SK-N-SH (cell line): ENCODE results near the gene ANO4. TPM values are rescaled to one million over a fixed set of nuclear protein-coding genes. Genes with fewer than 3 reads are reported as not detected.

Experiments used
- CTCF ChIA-PET: fragments of 300-600, 350-600 bp; formaldehyde crosslinking; extraction: SDS; loops from one replicate; lab custom pipeline; 2021; lab: Yijun Ruan, JAX
- POLR2A ChIA-PET: fragments of 350-600 bp; sonication (Branson Sonifier 250); formaldehyde crosslinking; extraction: SDS; loops from one replicate; lab custom pipeline; 2020; ENCODE audit warnings: antibody characterized with exemption, inconsistent platforms; lab: Yijun Ruan, JAX
- DNase-seq: peaks from one replicate; pipeline ENCODE4 v3.0.0; 2012
- H2AFZ ChIP-seq: fragments of 200-600 bp; sonication (generic); 2 replicates; pipeline ENCODE4 v1.8.1; 2016; ENCODE audit warnings: antibody characterized with exemption, mild to moderate bottlenecking, low read depth
- H3F3A ChIP-seq: fragments of 200-600 bp; sonication (generic); replicated peaks from 2 replicates; pipeline ENCODE3; 2016; ENCODE audit warnings: antibody characterized with exemption, mild to moderate bottlenecking; ENCODE audit not compliant: insufficient read depth
- H3K27ac ChIP-seq, 2 experiments: fragments of 200-500 bp in 1 of 2; fragments of 200-600 bp in 1 of 2; sonication (Bioruptor generic) in 1 of 2; sonication (generic), shearing (Covaris generic) in 1 of 2; 2 replicates each; pipeline versions ENCODE4 v1.5.1 to v1.6.1; 2014 to 2016; ENCODE audit warnings: low read depth in 2 of 2, inconsistent platforms in 1 of 2, low read length in 1 of 2, mild to moderate bottlenecking in 1 of 2, mixed read lengths in 1 of 2
- H3K27me3 ChIP-seq: fragments of 200-600 bp; sonication (generic), shearing (Covaris generic); 2 replicates; pipeline ENCODE4 v1.6.1; 2016; ENCODE audit warnings: mixed run types; ENCODE audit not compliant: insufficient read depth
- H3K36me3 ChIP-seq, 2 experiments: fragments of 200-500 bp in 1 of 2; fragments of 200-600 bp in 1 of 2; sonication (Bioruptor generic) in 1 of 2; sonication (generic) in 1 of 2; replicated peaks in 1 of 2; 2 replicates each; pipeline versions ENCODE3 to v1.5.1; 2014 to 2016; ENCODE audit warnings: low read length in 1 of 2, mild to moderate bottlenecking in 1 of 2; ENCODE audit not compliant: insufficient read depth in 2 of 2, control insufficient read depth in 1 of 2
- H3K4me1 ChIP-seq, 2 experiments: fragments of 200-500 bp in 1 of 2; fragments of 200-600 bp in 1 of 2; sonication (Bioruptor generic) in 1 of 2; sonication (generic), shearing (Covaris generic) in 1 of 2; 2 replicates each; pipeline versions ENCODE4 v1.5.1 to v1.6.1; 2014 to 2016; ENCODE audit warnings: low read depth in 1 of 2, low read length in 1 of 2, mixed run types in 1 of 2; ENCODE audit not compliant: insufficient read depth in 2 of 2, control insufficient read depth in 1 of 2
- H3K4me2 ChIP-seq: fragments of 200-600 bp; sonication (generic), shearing (Covaris generic); 2 replicates; pipeline ENCODE4 v1.6.1; 2017; ENCODE audit warnings: mixed run types
- H3K4me3 ChIP-seq, 2 experiments: fragments of 200-500 bp in 1 of 2; fragments of 200-600 bp in 1 of 2; sonication (Bioruptor generic) in 1 of 2; sonication (generic), shearing (Covaris generic) in 1 of 2; 2 replicates each; pipeline versions ENCODE4 v1.5.1 to v1.8.1; 2014 to 2016; ENCODE audit warnings: low read depth in 2 of 2, inconsistent platforms in 1 of 2, low read length in 1 of 2, mild to moderate bottlenecking in 1 of 2, mixed read lengths in 1 of 2, moderate library complexity in 1 of 2
- H3K79me2 ChIP-seq: fragments of 200-600 bp; sonication (generic); 2 replicates; pipeline ENCODE4 v1.8.1; 2017; ENCODE audit warnings: mild to moderate bottlenecking; ENCODE audit not compliant: insufficient read depth
- H3K9ac ChIP-seq: fragments of 200-600 bp; sonication (generic); 2 replicates; pipeline ENCODE4 v1.6.1; 2017; ENCODE audit warnings: mixed run types
- H3K9me2 ChIP-seq: fragments of 200-600 bp; sonication (generic); 2 replicates; pipeline ENCODE4 v1.6.1; 2017; ENCODE audit warnings: mixed run types
- H3K9me3 ChIP-seq: fragments of 200-600 bp; sonication (generic); 2 replicates; pipeline ENCODE4 v1.6.1; 2017; ENCODE audit warnings: mixed run types, mild to moderate bottlenecking, moderate library complexity
- H4K20me1 ChIP-seq: fragments of 200-600 bp; sonication (generic); 2 replicates; pipeline ENCODE4 v1.6.1; 2017; ENCODE audit warnings: mild to moderate bottlenecking, mixed run types; ENCODE audit not compliant: insufficient read depth
- CHD2 ChIP-seq: fragments of 150-350 bp; IDR thresholded peaks from 2 replicates; pipeline ENCODE4 v1.6.1; 2018; ENCODE audit warnings: low read length; ENCODE audit not compliant: partially characterized antibody
- ELF1 ChIP-seq: IDR thresholded peaks from 2 replicates; pipeline ENCODE4 v1.4.0; 2012
- IRF3 ChIP-seq: fragments of 150-350 bp; IDR thresholded peaks from 2 replicates; pipeline ENCODE4 v1.6.1; 2016; ENCODE audit warnings: mild to moderate bottlenecking, low read depth, low read length
- JUND ChIP-seq: IDR thresholded peaks from 2 replicates; pipeline ENCODE4 v1.4.0; 2012
- MEF2A ChIP-seq: IDR thresholded peaks from 2 replicates; pipeline ENCODE4 v1.4.0; 2012; ENCODE audit warnings: low read depth, borderline replicate concordance
- MXI1 ChIP-seq: IDR thresholded peaks from 2 replicates; pipeline ENCODE4 v1.6.1; 2012; ENCODE audit warnings: mild to moderate bottlenecking, low read depth, low read length, improper control_type of control experiment
- POLR2AphosphoS5 ChIP-seq: IDR thresholded peaks from 2 replicates; pipeline ENCODE4 v1.6.1; 2012; ENCODE audit warnings: low read depth, low read length
- TCF12 ChIP-seq: IDR thresholded peaks from 2 replicates; pipeline ENCODE4 v1.4.0; 2012
- ZBTB33 ChIP-seq: IDR thresholded peaks from 2 replicates; pipeline ENCODE4 v1.4.0; 2012; ENCODE audit warnings: low read depth, borderline replicate concordance
- WGBS: methylation state at CpG from one replicate; pipeline ENCODE4 v1.1.6; 2017; ENCODE audit warnings: low lambda C conversion rate; 5-methylcytosine and 5-hydroxymethylcytosine counted together
- polyA plus RNA-seq, 3 experiments: library from polyadenylated mRNA; depleted of rRNA; stranded (reverse); fragments of >200 nt; gene quantifications; 2 replicates each; pipeline ENCODE4 v1.2.3, GENCODE V29; 2012
- TF ChIP-seq, protein P1 (sequence below): fragments of 150-350 bp; IDR thresholded peaks from 2 replicates; pipeline ENCODE4 v1.6.1; 2017; ENCODE audit warnings: antibody characterized with exemption, low read length, low read depth, borderline replicate concordance

Gene ANO4
- polyA plus RNA-seq, 1 of the 3 experiments (the other 2 are of a cell fraction), result 9.4 TPM

DNA sequence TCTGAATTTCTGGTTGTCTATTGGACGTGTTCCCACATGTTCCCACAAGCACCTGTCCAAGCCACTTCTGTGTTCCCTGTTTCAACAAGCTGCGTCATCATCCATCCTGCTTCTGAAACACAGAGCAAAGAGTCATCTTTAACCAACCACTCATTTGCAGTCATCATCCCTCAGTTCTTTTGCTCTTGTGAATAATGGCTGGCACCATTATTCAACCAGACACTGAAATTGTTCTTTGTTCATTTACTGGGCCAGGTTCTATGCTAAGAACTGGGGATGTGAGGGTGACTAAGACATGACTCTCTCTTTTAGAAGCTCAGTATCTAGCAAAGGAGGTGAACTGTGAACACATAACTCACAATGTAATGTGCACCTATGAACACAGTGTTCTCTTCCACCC lies 40.7 kb upstream of the ANO4 start:
- peaks cover 8% of the 10 kb centered on the region for H3F3A ChIP-seq
- H3K4me1 ChIP-seq, result no peaks in the 10 kb centered on the region
- no peak overlapping the region for H3K9ac ChIP-seq
- no peaks in the 10 kb centered on the region for H4K20me1 ChIP-seq
- H3K27me3 ChIP-seq, result no peaks in the 10 kb centered on the region
- no peaks in the 10 kb centered on the region for H3K9me3 ChIP-seq
- no peak overlapping the region for H3K27ac ChIP-seq
- H3K4me3 ChIP-seq, result no peak overlapping the region
- TF ChIP-seq TCF12, result no peak
- TF ChIP-seq MXI1, result no peak
- TF ChIP-seq IRF3, result no peak
- POLR2A ChIA-PET, result no interaction called here
- H3K9me2 ChIP-seq, result no peaks in the 10 kb centered on the region
- peaks cover 3% of the 10 kb centered on the region for H3K79me2 ChIP-seq
- DNase-seq, result no peak
- peaks cover 0 to 9% of the 10 kb centered on the region in 2 experiments for H3K36me3 ChIP-seq
- no peak overlapping the region for H2AFZ ChIP-seq
- CTCF ChIA-PET, result interaction anchor here (0.9 kb wide), 1 partner anchor 12 kb away, joined by 3 read pairs; no protein-coding TSS in a partner anchor
- WGBS, result 69% methylated on average over 2 of the region's 2 CpGs
- no peak overlapping the region for H3K4me2 ChIP-seq

- Histone ChIP-seq H3K9ac (no peak overlapping the region), H3K36me3 (peaks cover 0 to 9% of the 10 kb centered on the region in 2 experiments), H4K20me1 (no peaks in the 10 kb centered on the region), H3K27ac (no peak overlapping the region), H3K4me3 (no peak overlapping the region), H3K9me2 (no peaks in the 10 kb centered on the region), H2AFZ (no peak overlapping the region), H3K4me2 (no peak overlapping the region), H3F3A (peaks cover 8% of the 10 kb centered on the region), H3K79me2 (peaks cover 3% of the 10 kb centered on the region), H3K4me1 (no peaks in the 10 kb centered on the region), H3K9me3 (no peaks in the 10 kb centered on the region), H3K27me3 (no peaks in the 10 kb centered on the region)
- TF ChIP-seq TCF12 (no peak), POLR2AphosphoS5 (no peak), IRF3 (no peak), MEF2A (no peak), ZBTB33 (no peak), JUND (no peak), ELF1 (no peak), CHD2 (no peak)
- TF ChIP-seq, protein P1, sequence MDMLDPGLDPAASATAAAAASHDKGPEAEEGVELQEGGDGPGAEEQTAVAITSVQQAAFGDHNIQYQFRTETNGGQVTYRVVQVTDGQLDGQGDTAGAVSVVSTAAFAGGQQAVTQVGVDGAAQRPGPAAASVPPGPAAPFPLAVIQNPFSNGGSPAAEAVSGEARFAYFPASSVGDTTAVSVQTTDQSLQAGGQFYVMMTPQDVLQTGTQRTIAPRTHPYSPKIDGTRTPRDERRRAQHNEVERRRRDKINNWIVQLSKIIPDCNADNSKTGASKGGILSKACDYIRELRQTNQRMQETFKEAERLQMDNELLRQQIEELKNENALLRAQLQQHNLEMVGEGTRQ, result no peak
- 76% methylated on average over 1 of the region's 1 CpG for WGBS
- ChIA-PET POLR2A (no interaction called here), CTCF (no interaction called here)
- no peak for DNase-seq
These were observed 39.4 kb upstream of the ANO4 start for GRCh38 chr12:100755186-100755585.
